ENCODE results near the gene KIAA1217. TPM values are rescaled to one million over a fixed set of nuclear protein-coding genes. Genes with fewer than 3 reads are reported as not detected.

The KIAA1217 gene
- total RNA-seq, 2 donors from 2014 or later = 92.5 to 188 TPM

DNA sequence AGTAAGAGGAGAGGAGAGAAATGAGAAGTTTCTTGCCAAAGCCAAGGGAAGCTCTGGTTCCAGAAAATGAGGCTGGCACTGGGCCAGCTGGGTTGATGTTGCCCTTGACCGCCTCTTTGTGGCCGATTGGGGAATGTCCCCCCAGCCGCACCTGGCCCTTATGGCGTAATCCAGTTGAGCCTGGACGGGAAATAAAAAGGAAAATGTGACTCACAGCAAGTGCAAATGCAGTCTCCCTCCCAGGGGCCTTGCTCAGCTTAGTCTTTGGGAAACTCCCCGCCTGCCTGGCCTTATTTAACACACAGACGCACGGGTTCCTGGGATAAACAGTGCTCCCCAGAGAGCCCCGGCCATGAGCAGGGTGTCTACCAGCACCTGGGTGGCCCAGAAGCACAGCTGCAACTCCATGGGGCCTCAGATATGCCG lies 174.8 kb downstream of the KIAA1217 start:
- DNase-seq (ENCODE audit: low spot score) = peak; percentile 92
- Histone ChIP-seq H3K4me1 (replicated peaks) (no peaks in the 10 kb centered on the region), H3K4me3 (no peak overlapping the region), H3K9me3 (no peaks in the 10 kb centered on the region), H3K27ac (peak overlapping the region; percentile 47 to 77), H3K36me3 (no peaks in the 10 kb centered on the region), H3K27me3 (replicated peaks; ENCODE audit: insufficient read depth) (no peaks in the 10 kb centered on the region)
- TF ChIP-seq, protein P1, sequence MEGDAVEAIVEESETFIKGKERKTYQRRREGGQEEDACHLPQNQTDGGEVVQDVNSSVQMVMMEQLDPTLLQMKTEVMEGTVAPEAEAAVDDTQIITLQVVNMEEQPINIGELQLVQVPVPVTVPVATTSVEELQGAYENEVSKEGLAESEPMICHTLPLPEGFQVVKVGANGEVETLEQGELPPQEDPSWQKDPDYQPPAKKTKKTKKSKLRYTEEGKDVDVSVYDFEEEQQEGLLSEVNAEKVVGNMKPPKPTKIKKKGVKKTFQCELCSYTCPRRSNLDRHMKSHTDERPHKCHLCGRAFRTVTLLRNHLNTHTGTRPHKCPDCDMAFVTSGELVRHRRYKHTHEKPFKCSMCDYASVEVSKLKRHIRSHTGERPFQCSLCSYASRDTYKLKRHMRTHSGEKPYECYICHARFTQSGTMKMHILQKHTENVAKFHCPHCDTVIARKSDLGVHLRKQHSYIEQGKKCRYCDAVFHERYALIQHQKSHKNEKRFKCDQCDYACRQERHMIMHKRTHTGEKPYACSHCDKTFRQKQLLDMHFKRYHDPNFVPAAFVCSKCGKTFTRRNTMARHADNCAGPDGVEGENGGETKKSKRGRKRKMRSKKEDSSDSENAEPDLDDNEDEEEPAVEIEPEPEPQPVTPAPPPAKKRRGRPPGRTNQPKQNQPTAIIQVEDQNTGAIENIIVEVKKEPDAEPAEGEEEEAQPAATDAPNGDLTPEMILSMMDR (IDR thresholded peaks at IDR 0.05) = peak; percentile 17 to 73 (median 54)
- TF ChIP-seq POLR2A (IDR thresholded peaks at IDR 0.05) (peak; percentile 20), POLR2AphosphoS5 (IDR thresholded peaks at IDR 0.05) (peak; percentile 91)
- intact Hi-C loops (cut with DNase I) = no loop called here
- 15% methylated on average over 10 of the region's 10 CpGs for WGBS

DNA sequence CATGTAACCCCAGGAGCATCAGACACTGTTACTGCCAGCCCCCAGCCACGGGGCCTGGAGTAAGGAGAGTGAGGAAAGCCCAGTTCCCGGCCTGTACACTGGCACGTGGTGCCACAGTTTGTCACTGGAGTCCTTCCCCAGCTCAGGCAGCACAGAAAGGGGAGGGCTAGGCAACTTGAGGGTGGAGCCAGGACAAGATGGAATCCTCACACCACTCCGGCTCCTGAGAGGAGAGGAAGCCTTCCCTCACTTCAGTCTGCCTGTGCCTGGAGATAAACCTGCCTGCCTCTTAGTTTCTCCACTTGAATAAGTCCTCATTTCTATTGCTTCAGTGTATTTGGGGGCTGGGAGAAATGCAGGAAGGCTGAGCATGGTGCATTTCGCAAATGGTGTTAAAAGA lies 176.0 kb downstream of the KIAA1217 start:
- TF ChIP-seq, protein P1 (IDR thresholded peaks at IDR 0.05) = no peak
- no peak for TF ChIP-seq POLR2A (IDR thresholded peaks at IDR 0.05)
- TF ChIP-seq POLR2AphosphoS5 (IDR thresholded peaks at IDR 0.05) = no peak
- H3K36me3 ChIP-seq = no peaks in the 10 kb centered on the region
- DNase-seq (ENCODE audit: low spot score) = no peak
- H3K27ac ChIP-seq = peak overlapping the region; percentile 47 to 77
- no peaks in the 10 kb centered on the region for H3K9me3 ChIP-seq
- intact Hi-C loops (cut with DNase I) = no loop called here
- no peak overlapping the region for H3K4me3 ChIP-seq
- no peaks in the 10 kb centered on the region for H3K27me3 ChIP-seq (replicated peaks; ENCODE audit: insufficient read depth)
- 59% methylated on average over 5 of the region's 5 CpGs for WGBS
- H3K4me1 ChIP-seq (replicated peaks) = peaks cover 4% of the 10 kb centered on the region

DNA sequence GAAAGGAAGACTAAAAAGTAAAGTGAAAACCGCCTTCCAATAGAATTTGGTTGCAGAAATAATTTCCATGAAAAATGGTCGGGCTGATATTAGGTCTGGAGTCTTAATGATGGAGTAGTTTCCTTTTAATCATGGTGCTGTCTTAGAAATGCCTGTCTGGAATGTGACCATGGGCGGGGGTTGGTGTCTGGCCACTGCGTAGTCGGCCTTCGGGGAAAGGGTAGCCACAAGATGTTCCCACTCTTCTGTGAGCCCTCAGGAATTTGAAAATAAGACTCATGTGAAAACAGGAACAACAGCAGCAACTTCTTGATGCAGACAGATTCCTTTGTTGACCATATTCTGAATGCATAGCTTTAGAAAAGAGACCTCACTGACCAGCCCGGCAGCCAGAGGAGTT lies 176.8 kb downstream of the KIAA1217 start:
- WGBS = 90% methylated on average over 7 of the region's 7 CpGs
- DNase-seq (ENCODE audit: low spot score) = no peak
- Histone ChIP-seq H3K27me3 (replicated peaks; ENCODE audit: insufficient read depth) (no peaks in the 10 kb centered on the region), H3K4me1 (replicated peaks) (peaks cover 5% of the 10 kb centered on the region), H3K36me3 (no peaks in the 10 kb centered on the region), H3K9me3 (no peaks in the 10 kb centered on the region), H3K27ac (peak overlapping the region in 1 of 2 donors; percentile 47), H3K4me3 (no peak overlapping the region)
- intact Hi-C loops (cut with DNase I) = no loop called here
- TF ChIP-seq, protein P1 (IDR thresholded peaks at IDR 0.05) = no peak
- no peak for TF ChIP-seq POLR2AphosphoS5 (IDR thresholded peaks at IDR 0.05)
- TF ChIP-seq POLR2A (IDR thresholded peaks at IDR 0.05) = no peak

DNA sequence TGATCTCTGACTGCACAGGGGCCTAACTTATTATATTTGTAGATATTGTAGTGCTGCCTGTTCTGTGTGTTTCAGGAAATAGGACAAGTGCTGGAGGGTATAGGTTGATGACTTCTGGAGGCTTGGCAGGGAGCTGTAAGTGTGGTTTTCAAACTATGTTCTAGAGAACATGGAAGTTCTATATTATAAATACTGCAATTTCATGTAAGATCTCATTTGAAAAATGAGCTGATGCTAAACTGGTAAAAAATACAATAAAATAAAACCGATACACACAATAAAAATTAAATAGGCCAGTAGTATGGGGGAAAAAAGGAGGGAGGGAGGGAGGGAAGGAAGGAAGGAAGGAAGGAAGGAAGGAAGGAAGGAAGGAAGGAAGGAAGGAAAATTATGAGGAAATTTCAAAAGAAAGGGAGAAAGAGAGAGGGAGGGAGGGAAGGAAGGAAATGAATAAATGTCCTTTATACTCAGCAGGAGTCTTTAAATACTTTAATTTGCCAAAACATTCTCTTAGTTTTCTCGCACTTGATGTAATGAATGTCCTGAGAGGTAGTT lies 181.3 kb downstream of the KIAA1217 start:
- peaks cover 5% of the 10 kb centered on the region for H3K4me1 ChIP-seq (replicated peaks)
- no peak for TF ChIP-seq POLR2AphosphoS5 (IDR thresholded peaks at IDR 0.05)
- no peak for TF ChIP-seq POLR2A (IDR thresholded peaks at IDR 0.05)
- TF ChIP-seq, protein P1 (IDR thresholded peaks at IDR 0.05) = no peak
- no peak for DNase-seq (ENCODE audit: low spot score)
- H3K9me3 ChIP-seq = no peaks in the 10 kb centered on the region
- no peak overlapping the region for H3K27ac ChIP-seq
- 75% methylated on average over 2 of the region's 2 CpGs for WGBS
- no peak overlapping the region for H3K4me3 ChIP-seq
- intact Hi-C loops (cut with DNase I) = no loop called here
- H3K27me3 ChIP-seq (replicated peaks; ENCODE audit: insufficient read depth) = no peaks in the 10 kb centered on the region
- no peaks in the 10 kb centered on the region for H3K36me3 ChIP-seq

DNA sequence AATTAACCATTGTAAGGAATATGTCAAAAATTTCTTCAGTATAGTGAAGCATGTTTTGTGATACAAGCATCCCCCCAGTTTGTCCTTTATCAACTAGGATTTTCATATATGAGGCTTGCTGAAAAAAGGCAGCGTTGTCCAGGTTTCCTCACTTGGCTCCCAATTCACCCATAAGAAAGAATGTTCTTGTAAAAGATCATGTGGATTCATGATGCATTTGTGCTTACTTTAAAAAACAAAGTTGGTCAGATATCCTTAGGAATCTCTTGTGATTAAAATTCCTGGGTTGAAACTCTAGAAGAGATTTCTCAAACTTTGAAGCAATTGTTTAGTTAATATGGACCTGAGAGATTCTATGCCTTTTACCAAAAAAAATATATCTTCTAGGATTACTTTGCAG lies 181.8 kb downstream of the KIAA1217 start:
- Histone ChIP-seq H3K27ac (no peak overlapping the region), H3K4me3 (no peak overlapping the region), H3K27me3 (replicated peaks; ENCODE audit: insufficient read depth) (no peaks in the 10 kb centered on the region), H3K9me3 (no peaks in the 10 kb centered on the region), H3K4me1 (replicated peaks) (peaks cover 5% of the 10 kb centered on the region), H3K36me3 (no peaks in the 10 kb centered on the region)
- WGBS = 69% methylated on average over 1 of the region's 1 CpG
- TF ChIP-seq, protein P1 (IDR thresholded peaks at IDR 0.05) = no peak
- TF ChIP-seq POLR2AphosphoS5 (IDR thresholded peaks at IDR 0.05) = no peak
- TF ChIP-seq POLR2A (IDR thresholded peaks at IDR 0.05) = no peak
- intact Hi-C loops (cut with DNase I) = no loop called here
- no peak for DNase-seq (ENCODE audit: low spot score)

All from prostate gland (tissue), 2 donors.